ENCODE data around the gene NCKIPSD.
A peak's percentile ranks its signal among the peaks of the same experiment; 100 is the strongest.

Gene NCKIPSD

GRCh38 chr3:48624767-48625166, 60.9 kb downstream of the NCKIPSD start:
- no peak for TF ChIP-seq CTCF (conservative IDR thresholded peaks at IDR 0.05)

DNA sequence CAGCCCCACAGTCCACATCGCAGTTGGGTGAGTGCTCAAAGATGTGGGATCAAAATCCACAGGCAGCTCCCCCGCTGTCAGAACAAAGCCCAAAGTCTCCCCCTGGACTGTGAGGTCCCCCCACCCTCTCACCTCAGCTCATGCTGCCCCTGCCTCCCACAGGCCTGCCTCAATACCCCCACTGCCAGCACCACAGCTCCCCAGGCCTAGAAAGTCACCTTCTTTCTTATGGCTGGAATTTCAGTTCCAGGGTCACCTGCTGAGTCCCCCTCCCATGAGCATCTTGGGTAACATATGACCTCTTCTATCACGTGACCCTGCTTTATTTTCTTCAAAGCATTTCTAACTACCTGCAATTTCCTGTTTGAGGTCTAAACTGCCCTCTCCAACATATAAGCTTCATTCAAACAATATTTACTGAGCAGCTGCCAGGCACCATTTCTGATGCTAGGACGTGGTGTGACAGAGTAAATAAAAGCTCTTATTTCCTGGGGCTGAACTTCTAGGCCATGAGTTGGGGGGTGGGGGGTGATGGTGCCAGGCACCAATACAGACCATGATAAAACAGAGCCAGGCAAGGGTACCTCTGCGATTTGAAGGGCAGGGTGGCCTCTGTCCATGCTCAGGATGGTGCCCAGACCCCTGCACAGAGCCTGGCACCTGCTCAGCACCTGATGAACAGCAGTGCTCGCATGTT, 61.7 kb downstream of the NCKIPSD start:
- H3K27ac ChIP-seq = peak overlapping the region; percentile 95
- TF ChIP-seq CTCF (conservative IDR thresholded peaks at IDR 0.05) = no peak

More at GRCh38 chr3:48624767-48625166, 60.9 kb downstream of the NCKIPSD start:
- peak overlapping the region; percentile 95 for H3K27ac ChIP-seq

Measured in VCaP (cell line).